HUES48 (cell line): Measurements from ENCODE around the gene TRIM17.

Experiments used
- H3K27ac ChIP-seq: one replicate; pipeline ENCODE4 v1.7.0; 2013; ENCODE audit warnings: low read depth, low read length, inconsistent platforms
- H3K27me3 ChIP-seq: 2 replicates; pipeline ENCODE4 v1.6.1; 2013; ENCODE audit warnings: mild to moderate bottlenecking, low read length; ENCODE audit not compliant: control insufficient read depth, insufficient read depth
- H3K36me3 ChIP-seq: 2 replicates; pipeline ENCODE4 v1.6.1; 2013; ENCODE audit warnings: low read length; ENCODE audit not compliant: control insufficient read depth, insufficient read depth
- H3K4me1 ChIP-seq: 2 replicates; pipeline ENCODE4 v1.6.1; 2013; ENCODE audit warnings: mild to moderate bottlenecking, low read length; ENCODE audit not compliant: control insufficient read depth, insufficient read depth
- H3K4me3 ChIP-seq: 2 replicates; pipeline ENCODE4 v1.5.1; 2013; ENCODE audit warnings: mild to moderate bottlenecking, low read depth, low read length
- H3K9ac ChIP-seq: 2 replicates; pipeline ENCODE4 v1.6.1; 2013; ENCODE audit warnings: mild to moderate bottlenecking, low read depth, low read length, moderate library complexity
- H3K9me3 ChIP-seq: 2 replicates; pipeline ENCODE4 v1.6.1; 2013; ENCODE audit warnings: low read length; ENCODE audit not compliant: control insufficient read depth, insufficient read depth

Gene TRIM17

DNA sequence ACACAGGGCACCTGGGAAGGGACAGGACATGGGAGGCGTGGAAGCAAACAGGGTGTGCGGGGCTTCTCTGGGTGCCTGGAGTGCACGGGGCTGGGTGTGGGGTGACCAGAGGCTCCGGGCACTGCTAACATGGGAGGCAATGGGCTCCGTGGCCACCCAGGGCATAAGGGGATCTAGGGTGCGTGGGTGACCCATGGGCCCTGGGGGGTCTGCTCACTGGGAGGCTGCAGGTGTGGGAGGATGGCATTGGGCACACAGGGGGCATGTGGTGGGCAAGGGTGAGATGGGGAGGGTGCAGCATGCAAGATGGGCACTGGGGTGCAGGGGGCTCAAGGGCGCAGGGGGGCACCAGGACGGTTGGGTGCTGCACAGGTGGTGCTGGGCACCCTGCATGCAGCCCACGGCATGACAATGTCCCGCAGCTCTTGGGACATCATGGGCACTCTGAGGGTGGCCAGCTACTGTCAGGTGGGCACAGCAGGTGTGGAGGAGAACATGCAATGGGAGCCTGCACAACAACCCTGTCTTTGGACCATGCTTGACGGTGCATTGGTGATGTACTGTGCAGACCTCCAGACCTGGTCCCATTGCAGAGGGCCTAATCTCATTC lies 25.1 kb downstream of the TRIM17 start:
- no peak overlapping the region for H3K27ac ChIP-seq
- no peak overlapping the region for H3K4me3 ChIP-seq
- H3K27me3 ChIP-seq, result no peaks in the 10 kb centered on the region
- H3K9ac ChIP-seq, result no peak overlapping the region
- H3K4me1 ChIP-seq, result no peaks in the 10 kb centered on the region
- H3K36me3 ChIP-seq, result peaks cover 43% of the 10 kb centered on the region
- H3K9me3 ChIP-seq, result no peaks in the 10 kb centered on the region

DNA sequence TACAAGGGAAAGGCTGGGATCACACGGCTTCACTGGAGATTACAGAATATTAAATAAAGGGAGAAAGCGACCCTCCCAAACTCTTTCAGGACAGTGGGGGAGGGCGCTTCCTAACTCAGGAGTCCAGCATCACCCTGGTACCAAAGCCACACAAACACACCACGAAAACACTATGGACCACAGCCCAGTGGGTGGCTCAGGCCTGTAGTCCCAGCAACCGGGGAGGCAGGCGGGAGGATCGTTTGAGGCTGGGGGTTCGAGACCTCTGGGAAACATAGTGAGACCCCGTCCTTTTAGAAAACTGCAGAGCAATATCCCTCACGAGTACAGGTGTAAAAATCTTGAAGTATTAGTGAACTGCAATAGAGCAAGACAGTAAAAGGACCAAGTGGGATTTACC lies 26.0 kb downstream of the TRIM17 start:
- H3K4me3 ChIP-seq, result no peak overlapping the region
- H3K36me3 ChIP-seq, result peaks cover 35% of the 10 kb centered on the region
- H3K4me1 ChIP-seq, result no peaks in the 10 kb centered on the region
- no peaks in the 10 kb centered on the region; the same call in 1 of the 2 replicates for H3K27me3 ChIP-seq
- no peak overlapping the region for H3K9ac ChIP-seq
- no peak overlapping the region for H3K27ac ChIP-seq
- no peaks in the 10 kb centered on the region for H3K9me3 ChIP-seq

DNA sequence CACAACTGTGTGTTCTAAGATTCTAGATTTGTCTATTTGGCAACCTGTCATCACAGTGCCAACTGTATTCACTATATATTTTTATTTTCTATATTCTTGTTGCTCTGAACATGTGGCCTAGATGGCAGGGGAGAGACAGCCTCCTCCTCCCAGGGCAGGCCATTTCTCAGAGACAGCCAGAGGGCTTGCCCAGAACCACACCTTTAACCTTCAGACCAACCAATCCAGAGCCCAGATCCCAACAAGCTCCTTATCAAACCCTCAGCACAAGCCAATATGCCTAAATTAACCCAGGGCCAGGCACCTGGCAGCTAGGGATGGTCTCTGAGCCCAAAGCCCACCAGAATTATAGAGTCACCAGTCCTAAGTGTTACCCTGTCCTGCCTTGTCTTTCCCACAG lies 29.3 kb downstream of the TRIM17 start:
- Histone ChIP-seq H3K27ac (no peak overlapping the region), H3K27me3 (peaks cover 12% of the 10 kb centered on the region), H3K36me3 (peaks cover 4% of the 10 kb centered on the region; the same call in 1 of the 2 replicates), H3K4me1 (no peaks in the 10 kb centered on the region), H3K9me3 (no peaks in the 10 kb centered on the region), H3K4me3 (no peak overlapping the region), H3K9ac (no peak overlapping the region)

DNA sequence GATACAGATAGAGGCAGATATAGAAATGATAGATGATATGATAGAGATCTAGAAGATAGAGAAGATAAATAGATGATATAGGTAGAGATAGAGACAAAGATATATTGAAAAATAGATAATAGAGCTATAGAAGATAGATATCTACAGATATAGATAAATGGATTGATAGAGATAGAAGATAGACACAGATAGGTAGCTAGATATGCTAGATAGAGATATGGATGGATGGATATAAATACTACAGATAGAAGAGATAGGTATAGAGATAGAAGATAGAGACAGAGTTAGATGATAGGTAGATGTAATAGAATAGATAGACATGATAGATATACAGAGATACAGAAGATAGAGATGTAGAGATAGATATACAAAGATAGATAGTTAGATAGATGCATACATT lies 31.4 kb downstream of the TRIM17 start:
- H3K4me1 ChIP-seq, result no peaks in the 10 kb centered on the region
- peaks cover 25% of the 10 kb centered on the region for H3K27me3 ChIP-seq
- H3K4me3 ChIP-seq, result no peak overlapping the region
- H3K36me3 ChIP-seq, result no peaks in the 10 kb centered on the region
- H3K27ac ChIP-seq, result no peak overlapping the region
- H3K9ac ChIP-seq, result no peak overlapping the region
- H3K9me3 ChIP-seq, result no peaks in the 10 kb centered on the region

DNA sequence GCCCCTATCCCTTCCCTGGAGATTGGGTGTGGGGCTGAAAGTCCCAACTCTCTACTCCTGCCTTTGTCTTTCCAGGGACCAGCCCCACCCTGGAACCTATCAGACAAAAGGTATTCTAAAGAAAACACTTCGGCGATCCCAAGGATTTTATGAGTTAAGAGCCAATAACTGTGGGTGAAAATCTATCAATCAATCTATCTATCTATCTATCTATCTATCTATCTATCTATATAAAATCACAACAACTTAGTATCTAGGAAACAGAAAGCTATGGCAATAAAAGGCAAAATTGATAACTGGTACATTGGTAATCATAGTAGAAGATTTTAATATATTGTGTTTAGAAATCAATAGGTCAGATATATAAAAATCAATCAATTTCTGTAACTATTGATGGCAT lies 32.9 kb downstream of the TRIM17 start:
- no peak overlapping the region for H3K9ac ChIP-seq
- no peak overlapping the region for H3K4me3 ChIP-seq
- H3K27me3 ChIP-seq, result peaks cover 40% of the 10 kb centered on the region

DNA sequence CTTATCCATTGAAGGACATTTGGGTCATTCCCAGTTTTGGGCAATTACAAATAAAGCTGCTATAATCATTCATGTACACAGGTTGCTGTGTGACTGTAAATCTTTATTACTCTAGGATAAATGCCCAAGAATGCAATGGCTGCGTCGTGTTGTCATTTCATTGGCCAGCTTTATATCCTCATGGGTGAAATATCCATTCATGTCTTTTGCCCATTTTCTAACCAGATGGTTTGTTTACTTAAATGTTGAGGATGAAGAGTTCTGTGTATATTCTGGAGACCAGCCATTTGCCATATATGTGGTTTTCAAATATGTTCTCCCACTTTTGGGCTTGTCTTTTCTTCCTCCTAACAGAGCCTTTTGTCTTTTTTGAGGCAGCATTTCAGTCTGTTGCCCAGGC lies 35.3 kb downstream of the TRIM17 start:
- no peak overlapping the region for H3K9ac ChIP-seq
- H3K4me3 ChIP-seq, result no peak overlapping the region
- no peak overlapping the region for H3K27ac ChIP-seq
- no peaks in the 10 kb centered on the region for H3K4me1 ChIP-seq
- no peaks in the 10 kb centered on the region for H3K9me3 ChIP-seq
- H3K36me3 ChIP-seq, result no peaks in the 10 kb centered on the region
- peaks cover 48% of the 10 kb centered on the region for H3K27me3 ChIP-seq

More for the DNA sequence above, 32.9 kb downstream of the TRIM17 start:
- H3K4me1 ChIP-seq, result no peaks in the 10 kb centered on the region
- H3K36me3 ChIP-seq, result no peaks in the 10 kb centered on the region
- H3K27ac ChIP-seq, result no peak overlapping the region
- H3K9me3 ChIP-seq, result no peaks in the 10 kb centered on the region

DNA sequence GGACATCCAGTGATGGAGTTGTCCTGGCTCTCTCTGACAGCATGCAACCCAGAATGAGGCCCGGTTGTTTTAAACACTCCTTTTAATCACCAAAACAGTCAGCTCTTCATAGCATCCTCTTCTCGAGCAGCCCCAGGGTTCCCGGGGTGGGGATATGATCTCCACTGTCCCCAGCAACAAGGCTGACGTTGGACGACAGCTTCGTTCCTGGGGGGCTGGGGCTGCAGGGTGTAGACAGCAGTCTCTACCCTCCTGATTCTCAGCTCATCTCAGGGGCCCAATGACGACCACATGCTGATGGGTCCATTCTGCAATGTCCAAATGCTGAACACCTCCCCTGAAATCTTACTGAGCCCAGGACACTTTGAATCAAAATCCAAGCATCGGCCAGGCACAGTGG lies 37.0 kb downstream of the TRIM17 start:
- H3K27me3 ChIP-seq, result peaks cover 48% of the 10 kb centered on the region
- no peaks in the 10 kb centered on the region for H3K36me3 ChIP-seq
- no peaks in the 10 kb centered on the region for H3K9me3 ChIP-seq
- peak overlapping the region; percentile 87 for H3K4me3 ChIP-seq
- H3K27ac ChIP-seq, result no peak overlapping the region
- no peak overlapping the region for H3K9ac ChIP-seq
- H3K4me1 ChIP-seq, result no peaks in the 10 kb centered on the region

DNA sequence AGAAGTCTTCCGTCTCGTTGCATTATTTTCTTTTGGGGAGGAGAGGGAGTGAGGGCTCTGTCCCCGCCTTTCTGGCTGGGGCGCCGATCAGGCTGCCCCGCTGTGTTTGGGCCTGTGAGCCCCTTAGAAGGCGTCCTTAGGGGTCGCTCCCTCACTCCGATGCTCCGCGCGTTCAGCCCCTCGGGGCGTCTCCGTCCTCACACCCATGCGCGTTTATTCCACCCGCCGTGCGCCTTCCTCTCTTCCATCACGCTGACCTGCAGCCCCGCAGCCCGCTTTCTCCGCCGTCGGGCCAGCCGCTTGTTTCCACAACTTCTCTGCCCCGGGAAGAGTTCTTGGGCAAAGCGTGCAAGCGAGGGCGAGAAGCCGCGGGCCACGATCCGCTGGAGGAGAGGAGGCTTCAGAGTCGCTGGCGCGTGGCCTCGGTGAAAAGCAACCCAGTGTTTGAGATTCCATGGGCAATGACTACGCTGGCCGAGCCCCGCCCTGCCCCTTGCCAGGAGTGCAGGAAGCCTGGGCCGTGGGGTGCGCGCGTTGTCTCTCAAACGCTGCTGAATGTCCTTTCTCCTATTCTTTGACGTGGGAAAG lies 37.7 kb downstream of the TRIM17 start:
- H3K27ac ChIP-seq, result no peak overlapping the region

DNA sequence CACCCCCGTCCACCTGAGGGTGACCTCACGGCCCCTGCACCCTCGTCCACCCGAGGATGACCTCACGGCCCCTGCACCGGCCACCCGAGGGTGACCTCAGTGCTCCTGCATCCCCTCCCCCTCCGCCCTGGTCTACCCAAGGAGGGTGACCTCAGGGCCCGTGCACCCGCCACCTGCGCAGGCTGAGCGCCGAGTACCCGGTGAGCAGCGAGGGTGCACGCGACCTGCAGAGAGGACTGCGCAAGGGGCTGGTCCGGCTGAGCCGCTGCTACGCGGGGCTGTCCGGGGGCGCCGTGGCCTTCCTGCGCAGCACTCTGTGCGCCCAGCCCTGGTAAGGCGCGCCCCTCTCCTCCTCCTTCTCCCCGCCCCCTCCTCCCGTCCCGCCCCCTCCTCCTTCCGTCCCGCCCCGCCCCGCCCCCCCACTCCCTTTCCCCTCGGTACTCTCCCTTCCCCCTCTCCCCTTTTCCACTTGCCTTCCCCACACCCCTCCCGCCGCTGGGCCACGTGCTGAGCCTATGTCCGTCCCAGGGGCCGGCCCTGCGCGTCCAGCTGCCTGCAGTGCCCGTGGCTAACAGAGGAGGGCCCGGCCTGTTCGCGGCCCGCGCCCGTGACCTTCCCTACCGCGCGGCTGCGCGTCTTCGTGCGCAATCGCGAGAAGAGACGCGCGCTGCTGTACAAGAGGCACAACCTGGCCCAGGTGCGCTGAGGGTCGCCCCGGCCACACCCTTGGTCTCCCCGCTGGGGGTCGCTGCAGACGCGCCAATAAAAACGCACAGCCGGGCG lies 38.4 kb downstream of the TRIM17 start:
- Histone ChIP-seq H3K9ac (peak overlapping the region; percentile 78), H3K9me3 (no peaks in the 10 kb centered on the region), H3K4me3 (peak overlapping the region; percentile 87), H3K27me3 (peaks cover 44% of the 10 kb centered on the region), H3K27ac (no peak overlapping the region), H3K4me1 (no peaks in the 10 kb centered on the region), H3K36me3 (no peaks in the 10 kb centered on the region)

More for the DNA sequence above, 37.7 kb downstream of the TRIM17 start:
- H3K4me1 ChIP-seq, result no peaks in the 10 kb centered on the region
- no peaks in the 10 kb centered on the region for H3K9me3 ChIP-seq
- H3K36me3 ChIP-seq, result no peaks in the 10 kb centered on the region
- peaks cover 48% of the 10 kb centered on the region for H3K27me3 ChIP-seq
- peak overlapping the region; percentile 87 for H3K4me3 ChIP-seq
- peak overlapping the region; percentile 78 for H3K9ac ChIP-seq

DNA sequence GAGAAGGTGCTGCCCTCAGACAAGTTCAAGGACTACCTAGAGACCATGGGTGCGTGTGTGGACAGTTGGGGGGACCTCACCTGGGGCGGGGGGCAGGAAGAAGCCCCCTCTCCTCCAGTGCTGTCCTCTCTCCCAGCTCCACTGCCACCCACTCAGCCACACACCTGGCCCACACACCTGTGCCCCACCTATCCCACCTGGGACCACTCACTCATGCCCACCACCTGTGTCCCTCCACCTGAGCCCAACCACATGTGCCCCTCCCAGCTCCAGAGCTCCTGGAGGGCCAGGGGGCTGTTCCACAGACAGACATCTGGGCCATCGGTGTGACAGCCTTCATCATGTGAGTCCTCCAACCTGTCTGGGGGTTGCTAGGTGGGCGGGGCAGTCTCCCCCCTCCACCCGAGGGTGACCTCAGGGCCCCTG lies 39.0 kb downstream of the TRIM17 start:
- no peaks in the 10 kb centered on the region for H3K9me3 ChIP-seq
- peaks cover 39% of the 10 kb centered on the region for H3K27me3 ChIP-seq
- peak overlapping the region; percentile 87; the same call in 1 of the 2 replicates for H3K4me3 ChIP-seq
- H3K9ac ChIP-seq, result no peak overlapping the region
- H3K4me1 ChIP-seq, result no peaks in the 10 kb centered on the region
- no peaks in the 10 kb centered on the region for H3K36me3 ChIP-seq
- H3K27ac ChIP-seq, result no peak overlapping the region
